OCI-LY1 (cell line): ENCODE data around the gene WWOX.

Experiments used
- H2AFZ ChIP-seq: fragments of 200-600 bp; sonication (generic), shearing (Covaris generic); 2 replicates; pipeline ENCODE4 v1.6.0; 2014; ENCODE audit warnings: antibody characterized with exemption, mild to moderate bottlenecking, low read length
- H3F3A ChIP-seq: fragments of 200-600 bp; sonication (generic), shearing (Covaris generic); 2 replicates; pipeline ENCODE4 v1.6.0; 2014; ENCODE audit warnings: mild to moderate bottlenecking, antibody characterized with exemption, low read length, moderate library complexity; ENCODE audit not compliant: insufficient read depth
- H3K27ac ChIP-seq: fragments of 200-600 bp; sonication (generic); 2 replicates; pipeline ENCODE4 v1.5.1; 2014; ENCODE audit warnings: low read length, mixed run types, mild to moderate bottlenecking, low read depth; ENCODE audit not compliant: poor library complexity, severe bottlenecking
- H3K27me3 ChIP-seq: fragments of 200-600 bp; sonication (generic); 2 replicates; pipeline ENCODE4 v1.6.0; 2014; ENCODE audit warnings: antibody characterized with exemption, mild to moderate bottlenecking, low read length, moderate library complexity; ENCODE audit not compliant: insufficient read depth
- H3K36me3 ChIP-seq: fragments of 200-600 bp; sonication (generic); 2 replicates; pipeline ENCODE4 v1.6.1; 2014; ENCODE audit warnings: mild to moderate bottlenecking, antibody characterized with exemption, low read length, moderate library complexity, mixed read lengths; ENCODE audit not compliant: insufficient read depth
- H3K4me1 ChIP-seq: fragments of 200-600 bp; sonication (generic); 2 replicates; pipeline ENCODE4 v1.5.1; 2014; ENCODE audit warnings: mild to moderate bottlenecking, low read length, moderate library complexity; ENCODE audit not compliant: insufficient read depth, severe bottlenecking
- H3K4me2 ChIP-seq: fragments of 200-600 bp; sonication (generic), shearing (Covaris generic); 2 replicates; pipeline ENCODE4 v1.6.1; 2014; ENCODE audit warnings: low read length
- H3K4me3 ChIP-seq: fragments of 200-600 bp; sonication (generic); 2 replicates; pipeline ENCODE4 v1.5.1; 2014; ENCODE audit warnings: low read length, low read depth, mild to moderate bottlenecking, mixed read lengths; ENCODE audit not compliant: poor library complexity, severe bottlenecking
- H3K79me2 ChIP-seq: fragments of 200-600 bp; shearing (Covaris generic); 2 replicates; pipeline ENCODE4 v1.6.1; 2016; ENCODE audit warnings: mixed run types, low read length, mixed read lengths; ENCODE audit not compliant: insufficient read depth
- H3K9ac ChIP-seq: fragments of 200-600 bp; sonication (generic), shearing (Covaris generic); 2 replicates; pipeline ENCODE4 v1.6.1; 2014; ENCODE audit warnings: mild to moderate bottlenecking, low read length, mixed read lengths
- H3K9me2 ChIP-seq: fragments of 200-600 bp; sonication (generic), shearing (Covaris generic); 2 replicates; pipeline ENCODE4 v1.6.1; 2014; ENCODE audit warnings: low read depth, mild to moderate bottlenecking, low read length, mixed read lengths
- H3K9me3 ChIP-seq: fragments of 200-600 bp; shearing (Covaris generic); 2 replicates; pipeline ENCODE4 v1.6.1; 2014; ENCODE audit warnings: low read length, mixed read lengths
- H4K20me1 ChIP-seq: fragments of 200-600 bp; sonication (generic), shearing (Covaris generic); 2 replicates; pipeline ENCODE4 v1.6.0; 2016; ENCODE audit warnings: mild to moderate bottlenecking, low read length; ENCODE audit not compliant: insufficient read depth
- CTCF ChIP-seq: fragments of 200-600 bp; sonication (generic), shearing (Covaris generic); IDR thresholded peaks from 2 replicates; pipeline ENCODE4 v1.5.1; 2017; ENCODE audit warnings: mild to moderate bottlenecking, antibody characterized with exemption, low read length, moderate library complexity, mixed read lengths
- EZH2 ChIP-seq: fragments of 200-600 bp; sonication (generic), shearing (Covaris generic); IDR thresholded peaks from 2 replicates; pipeline ENCODE4 v1.8.0; 2017; ENCODE audit warnings: borderline replicate concordance, mixed run types, mild to moderate bottlenecking, antibody characterized with exemption, low read length, moderate library complexity, mixed read lengths

Gene WWOX

GRCh38 chr16:78926723-78927210, 827.3 kb downstream of the WWOX start:
- Histone ChIP-seq H3K4me3 (no peak overlapping the region), H3K27me3 (no peaks in the 10 kb centered on the region), H3K79me2 (no peaks in the 10 kb centered on the region), H3K4me2 (no peak overlapping the region), H3K4me1 (no peaks in the 10 kb centered on the region), H2AFZ (no peak overlapping the region), H4K20me1 (no peaks in the 10 kb centered on the region), H3K9me2 (no peaks in the 10 kb centered on the region), H3K9ac (no peak overlapping the region), H3K9me3 (no peaks in the 10 kb centered on the region), H3K36me3 (no peaks in the 10 kb centered on the region), H3K27ac (no peak overlapping the region), H3F3A (no peaks in the 10 kb centered on the region)
- TF ChIP-seq EZH2 = no peak
- no peak for TF ChIP-seq CTCF

- Histone ChIP-seq H3K36me3 (no peaks in the 10 kb centered on the region), H3K27ac (no peak overlapping the region), H3K4me2 (no peak overlapping the region), H3K9me2 (no peaks in the 10 kb centered on the region), H3F3A (no peaks in the 10 kb centered on the region), H3K27me3 (no peaks in the 10 kb centered on the region), H3K4me3 (no peak overlapping the region), H3K9me3 (no peaks in the 10 kb centered on the region), H3K4me1 (no peaks in the 10 kb centered on the region), H2AFZ (no peak overlapping the region), H3K9ac (no peak overlapping the region), H3K79me2 (no peaks in the 10 kb centered on the region), H4K20me1 (no peaks in the 10 kb centered on the region)
- TF ChIP-seq CTCF (no peak), EZH2 (no peak)
Observed at GRCh38 chr16:78927766-78928165, 828.3 kb downstream of the WWOX start.

- Histone ChIP-seq H4K20me1 (no peaks in the 10 kb centered on the region), H3K9ac (no peak overlapping the region), H3K4me2 (no peak overlapping the region), H3K27ac (no peak overlapping the region), H3K9me2 (no peaks in the 10 kb centered on the region), H3K36me3 (no peaks in the 10 kb centered on the region), H3K79me2 (no peaks in the 10 kb centered on the region), H3K4me1 (no peaks in the 10 kb centered on the region), H3K27me3 (no peaks in the 10 kb centered on the region), H3F3A (no peaks in the 10 kb centered on the region), H3K4me3 (no peak overlapping the region), H3K9me3 (no peaks in the 10 kb centered on the region), H2AFZ (no peak overlapping the region)
- no peak for TF ChIP-seq EZH2
- TF ChIP-seq CTCF = no peak
Observed at GRCh38 chr16:78929841-78930240, 830.4 kb downstream of the WWOX start.
